ENCODE data around the gene OCA2. TPM values are rescaled to one million over a fixed set of nuclear protein-coding genes. Genes with fewer than 3 reads are reported as not detected.

The OCA2 gene
- total and polyA plus RNA-seq, 2 of the 4 experiments (the other 2 are of a cell fraction), result under 0.01 to 0.03 TPM

GRCh38 chr15:28128031-28128430 is 28.9 kb upstream of the OCA2 start:
- Histone ChIP-seq H4K8ac (ENCODE audit: low read depth in 2 of 2, low read length in 2 of 2) (no peak overlapping the region), H3K9me3 (ENCODE audit: control insufficient read depth, insufficient read depth, low read length) (no peaks in the 10 kb centered on the region), H2AK5ac (ENCODE audit: low read depth, low read length) (no peak overlapping the region), H3K4me2 (ENCODE audit: low read depth, low read length) (no peak overlapping the region), H4K91ac (ENCODE audit: insufficient read depth, low read depth, low read length) (no peak overlapping the region), H2AK9ac (replicated peaks; ENCODE audit: low read depth, low read length, poor library complexity) (no peak overlapping the region), H2BK120ac (ENCODE audit: low read depth, low read length) (no peak overlapping the region), H2BK5ac (ENCODE audit: low read depth, low read length, poor library complexity, severe bottlenecking) (no peak overlapping the region), H3K14ac (replicated peaks; ENCODE audit: low read depth, low read length) (no peak overlapping the region), H3K56ac (ENCODE audit: extremely low read depth, insufficient read depth, low read length) (no peak overlapping the region), H2AFZ (replicated peaks; ENCODE audit: low read length, poor library complexity) (peak overlapping the region; percentile 54), H3K9me1 (ENCODE audit: insufficient read depth, low read length) (no peaks in the 10 kb centered on the region; the same call in 1 of the 2 replicates), H3K4me3 (ENCODE audit: insufficient read depth, low read depth, low read length) (no peak overlapping the region), H3K4me1 (ENCODE audit: control insufficient read depth, insufficient read depth, low read length) (peaks cover 6% of the 10 kb centered on the region), H3K36me3 (ENCODE audit: control insufficient read depth, insufficient read depth, low read length) (peaks cover 38% of the 10 kb centered on the region), H3K4ac (ENCODE audit: low read depth, low read length) (no peak overlapping the region), H3K9ac (ENCODE audit: low read depth, low read length) (no peak overlapping the region), H3K27ac (ENCODE audit: insufficient read depth, low read length) (no peak overlapping the region), H3K27me3 (ENCODE audit: control insufficient read depth, insufficient read depth, low read length) (no peaks in the 10 kb centered on the region), H4K20me1 (ENCODE audit: insufficient read depth, low read length) (peaks cover 3% of the 10 kb centered on the region), H3K23ac (ENCODE audit: low read depth, low read length) (no peak overlapping the region), H3K18ac (ENCODE audit: low read depth, low read length) (no peak overlapping the region), H2BK15ac (ENCODE audit: low read depth, low read length) (no peak overlapping the region), H3K79me1 (ENCODE audit: low read depth in 1 of 2, low read length in 2 of 2) (peaks cover 0 to 3% of the 10 kb centered on the region in 2 experiments; a peak in 1 of 4 replicates), H4K5ac (ENCODE audit: low read depth, low read length) (no peak overlapping the region), H2BK20ac (ENCODE audit: low read depth, low read length) (no peak overlapping the region)
- intact Hi-C loops (cut with micrococcal nuclease), result no loop called here
- TF ChIP-seq MXI1 (IDR thresholded peaks at IDR 0.05; ENCODE audit: borderline replicate concordance, low read depth, low read length) (no peak), MAFK (IDR thresholded peaks at IDR 0.05; ENCODE audit: low read depth, low read length) (no peak), SMC3 (IDR thresholded peaks at IDR 0.05; ENCODE audit: low read depth, low read length) (no peak), CEBPB (IDR thresholded peaks at IDR 0.05; ENCODE audit: low read depth, low read length) (no peak), CHD1 (IDR thresholded peaks at IDR 0.05; ENCODE audit: low read depth, low read length) (no peak), RAD21 (IDR thresholded peaks at IDR 0.05; ENCODE audit: low read length) (no peak), POLR2A (IDR thresholded peaks at IDR 0.05; ENCODE audit: low read depth, low read length) (no peak), RCOR1 (IDR thresholded peaks at IDR 0.05; ENCODE audit: insufficient replicate concordance, low read length) (no peak), USF2 (IDR thresholded peaks at IDR 0.05; ENCODE audit: low read depth, low read length) (no peak), FOS (IDR thresholded peaks at IDR 0.05; ENCODE audit: low read depth, low read length) (no peak), BHLHE40 (IDR thresholded peaks at IDR 0.05; ENCODE audit: low read depth, low read length) (no peak), MAZ (IDR thresholded peaks at IDR 0.05; ENCODE audit: borderline replicate concordance, low read depth, low read length) (no peak), ELK1 (IDR thresholded peaks at IDR 0.05; ENCODE audit: borderline replicate concordance, low read depth, low read length) (no peak), CTCF (conservative IDR thresholded peaks at IDR 0.05; ENCODE audit: low read depth, low read length) (no peak), RFX5 (IDR thresholded peaks at IDR 0.05; ENCODE audit: low read depth, low read length) (no peak), NFE2L2 (IDR thresholded peaks at IDR 0.05; ENCODE audit: low read depth, low read length) (no peak)
- 94% methylated on average over 8 of the region's 11 CpGs; no CpG with 5 or more reads in 1 of the 2 experiments for whole genome bisulfite sequencing, 2 experiments (ENCODE audit: extremely low coverage in 2 of 2, insufficient read length in 1 of 2)
- in situ Hi-C loops (cut with MboI; ENCODE audit: low sequenced_read_pairs), result no loop called here
- dilution Hi-C loops (cut with HindIII; ENCODE audit: low sequenced_read_pairs, unreplicated experiment), result no loop called here
- ChIA-PET POLR2A (ENCODE audit: unreplicated experiment) (no interaction called here), CTCF (no interaction called here)
- ATAC-seq (ENCODE audit: low read depth) (no peak), DNase-seq (no peak)
- no TSS peak for BruUV-seq (replicated peaks)

Measured in IMR-90 (cell line).